Spleen (tissue), 11 donors: Measurements from ENCODE around the gene NEO1. TPM values are rescaled to one million over a fixed set of nuclear protein-coding genes. Genes with fewer than 3 reads are reported as not detected.

Source experiments
- DNase-seq: peaks from one replicate; pipeline ENCODE4 v3.0.0-alpha.2; 2020
- H3K27ac ChIP-seq, 8 donors: fragments of 200-600 bp; sonication (generic) in 7 of 8; 1 replicate in 4 of 8; 2 replicates in 4 of 8; pipeline versions ENCODE4 v1.5.0 to v1.8.0; 2016 to 2021; ENCODE audit warnings: inconsistent platforms in 4 of 8, mild to moderate bottlenecking in 4 of 8, moderate library complexity in 1 of 8
- H3K27me3 ChIP-seq, 7 donors: fragments of 200-600 bp; sonication (generic) in 6 of 7; replicated peaks in 1 of 7; 1 replicate in 4 of 7; 2 replicates in 3 of 7; pipeline versions ENCODE4 v1.5.0 to v1.8.0; 2016 to 2021; ENCODE audit warnings: inconsistent platforms in 3 of 7, mild to moderate bottlenecking in 1 of 7
- H3K36me3 ChIP-seq, 6 donors: fragments of 200-600 bp; sonication (generic) in 5 of 6; 1 replicate in 4 of 6; 2 replicates in 2 of 6; pipeline versions ENCODE4 v1.5.0 to v1.8.0; 2016 to 2021; ENCODE audit warnings: inconsistent platforms in 2 of 6
- H3K4me1 ChIP-seq, 6 donors: fragments of 200-600 bp; sonication (generic) in 5 of 6; 1 replicate in 3 of 6; 2 replicates in 3 of 6; pipeline versions ENCODE4 v1.5.0 to v1.8.0; 2016 to 2021; ENCODE audit warnings: inconsistent platforms in 3 of 6
- H3K4me3 ChIP-seq, 8 donors: fragments of 200-600 bp; sonication (generic) in 7 of 8; 1 replicate in 4 of 8; 2 replicates in 4 of 8; pipeline versions ENCODE4 v1.5.0 to v1.8.0; 2016 to 2021; ENCODE audit warnings: inconsistent platforms in 4 of 8, mild to moderate bottlenecking in 4 of 8, moderate library complexity in 2 of 8
- H3K9me3 ChIP-seq, 8 donors: fragments of 200-600 bp; sonication (generic) in 7 of 8; 1 replicate in 4 of 8; 2 replicates in 4 of 8; pipeline versions ENCODE4 v1.5.0 to v1.8.0; 2016 to 2021; ENCODE audit warnings: inconsistent platforms in 4 of 8
- CTCF ChIP-seq, 11 experiments: fragments of 200-600 bp in 7 of 11; fragments of 450-650 bp in 4 of 11; sonication (generic) in 4 of 11; IDR thresholded peaks in 8 of 11; conservative IDR thresholded peaks in 3 of 11; 1 replicate in 7 of 11; 2 replicates in 4 of 11; pipeline versions ENCODE4 v1.4.0 to v1.8.0; 2016 to 2021; ENCODE audit warnings: antibody characterized with exemption in 11 of 11, inconsistent platforms in 4 of 11, mild to moderate bottlenecking in 1 of 11
- POLR2A ChIP-seq, 3 donors: fragments of 450-650 bp; IDR thresholded peaks; one replicate each; pipeline ENCODE4 v1.5.1; 2017; ENCODE audit warnings: antibody characterized with exemption in 3 of 3, mild to moderate bottlenecking in 1 of 3
- POLR2AphosphoS5 ChIP-seq, 3 donors: sonication (generic); formaldehyde crosslinking; IDR thresholded peaks; one replicate each; pipeline ENCODE4 v1.5.1; 2017; ENCODE audit warnings: antibody characterized with exemption in 3 of 3
- WGBS, 5 donors: extraction: QIAGEN DNeasy Blood & Tissue Kit in 3 of 5; methylation state at CpG; one replicate each; pipeline versions ENCODE4 v1.1.5 to v1.1.7; 2013 to 2018; 5-methylcytosine and 5-hydroxymethylcytosine counted together
- intact Hi-C: fragments of 100-400 bp; cut with DNase I; formaldehyde crosslinking; loops from one replicate; pipeline ENCODE4 v1.15.0; 2023; ENCODE audit warnings: low total_unique reads
- polyA plus RNA-seq, 3 donors: library from polyadenylated mRNA; stranded (reverse); fragments of 200-250 nt; gene quantifications; one replicate each; pipeline ENCODE4 v1.2.1, GENCODE V29; 2013
- total RNA-seq, 7 donors: library from RNA; depleted of rRNA in 3 of 7; stranded (reverse); fragments of >200 nt in 3 of 7; fragmentation: NEBNext Ultra II Directional in 4 of 7; extraction: Animal tissue kit (Norgen Biotek cat#: 25700) in 4 of 7; gene quantifications; one replicate each; pipeline versions ENCODE4 v1.1.0 to v1.2.1, GENCODE V29; 2016 to 2021
- donor health status: healthy with polysubstance abuse.
- donor health status: DM: no; HTN: no; CAD: no; lungs with moderate emphysema.
- donor health status: DM: no; HTN: no; CAD: no.
- donor health status: Bipolar disorder and iron deficiency.
- donor health status: healthy.
- donor health status: DM: no; HTN: no; CAD: no.
- donor health status: DM: yes; HTN: yes; CAD: no.

NEO1 gene
- total and polyA plus RNA-seq, 10 donors, result 1.4 to 14.3 (median 10.5) TPM

GRCh38 chr15:73024168-73024567, 28.1 kb upstream of the NEO1 start:
- no peak overlapping the region for H3K27ac ChIP-seq

GRCh38 chr15:73026511-73027054, 25.7 kb upstream of the NEO1 start:
- Histone ChIP-seq H3K4me3 (no peak overlapping the region), H3K36me3 (no peaks in the 10 kb centered on the region), H3K9me3 (no peaks in the 10 kb centered on the region), H3K4me1 (no peaks in the 10 kb centered on the region), H3K27me3 (peaks cover 0 to 54% (median 4%) of the 10 kb centered on the region in 7 donors), H3K27ac (no peak overlapping the region)
- intact Hi-C loops, result no loop called here
- TF ChIP-seq POLR2AphosphoS5 (IDR thresholded peaks at IDR 0.05) (no peak), POLR2A (IDR thresholded peaks at IDR 0.05) (no peak), CTCF (IDR thresholded peaks at IDR 0.05 in 8 of 11, conservative IDR thresholded peaks at IDR 0.05 in 3 of 11) (no peak)
- 45 to 64% (median 53%) methylated on average over 3 to 4 of the region's 4 CpGs for WGBS, 5 donors
- no peak for DNase-seq

More at GRCh38 chr15:73024168-73024567, 28.1 kb upstream of the NEO1 start:
- Histone ChIP-seq H3K4me1 (no peaks in the 10 kb centered on the region), H3K36me3 (no peaks in the 10 kb centered on the region), H3K4me3 (no peak overlapping the region), H3K9me3 (no peaks in the 10 kb centered on the region), H3K27me3 (peaks cover 0 to 61% (median 0%) of the 10 kb centered on the region in 7 donors)
- TF ChIP-seq POLR2A (IDR thresholded peaks at IDR 0.05) (no peak), CTCF (IDR thresholded peaks at IDR 0.05 in 8 of 11, conservative IDR thresholded peaks at IDR 0.05 in 3 of 11) (no peak), POLR2AphosphoS5 (IDR thresholded peaks at IDR 0.05) (no peak)
- DNase-seq, result no peak
- intact Hi-C loops, result no loop called here
- 82 to 97% (median 91%) methylated on average over 4 of the region's 4 CpGs for whole genome bisulfite sequencing, 5 donors

GRCh38 chr15:73028031-73028430, 24.2 kb upstream of the NEO1 start:
- Histone ChIP-seq H3K27me3 (peaks cover 0 to 55% (median 0%) of the 10 kb centered on the region in 7 donors), H3K4me1 (no peaks in the 10 kb centered on the region), H3K9me3 (no peaks in the 10 kb centered on the region), H3K27ac (no peak overlapping the region), H3K4me3 (no peak overlapping the region), H3K36me3 (no peaks in the 10 kb centered on the region)
- no peak for DNase-seq
- TF ChIP-seq POLR2A (IDR thresholded peaks at IDR 0.05), result no peak
- no peak for TF ChIP-seq CTCF (IDR thresholded peaks at IDR 0.05 in 8 of 11, conservative IDR thresholded peaks at IDR 0.05 in 3 of 11)
- TF ChIP-seq POLR2AphosphoS5 (IDR thresholded peaks at IDR 0.05), result no peak
- WGBS, 5 donors, result 81 to 91% (median 87%) methylated on average over 6 of the region's 6 CpGs
- intact Hi-C loops, result no loop called here

- Histone ChIP-seq H3K36me3 (no peaks in the 10 kb centered on the region), H3K9me3 (no peaks in the 10 kb centered on the region), H3K27me3 (peaks cover 0 to 53% (median 0%) of the 10 kb centered on the region in 7 donors), H3K4me1 (no peaks in the 10 kb centered on the region), H3K4me3 (no peak overlapping the region), H3K27ac (no peak overlapping the region)
- TF ChIP-seq CTCF (IDR thresholded peaks at IDR 0.05 in 8 of 11, conservative IDR thresholded peaks at IDR 0.05 in 3 of 11), result no peak
- no peak for TF ChIP-seq POLR2A (IDR thresholded peaks at IDR 0.05)
- TF ChIP-seq POLR2AphosphoS5 (IDR thresholded peaks at IDR 0.05), result no peak
- 61 to 71% (median 66%) methylated on average over 7 of the region's 7 CpGs for WGBS, 5 donors
- DNase-seq, result no peak
- intact Hi-C loops, result no loop called here
These were observed 23.3 kb upstream of the NEO1 start for GRCh38 chr15:73028831-73029451.
